H9 (cell line): ENCODE data around the gene LINGO4. TPM values are rescaled to one million over a fixed set of nuclear protein-coding genes. Genes with fewer than 3 reads are reported as not detected.

ENCODE experiments used
- DNase-seq: peaks from one replicate; pipeline ENCODE4 v3.0.0-alpha.2; 2017
- H2AFZ ChIP-seq: one replicate; pipeline ENCODE4 v1.6.1; 2013; ENCODE audit warnings: mild to moderate bottlenecking, low read length, control low read depth, moderate library complexity
- H2AK5ac ChIP-seq: 2 replicates; pipeline ENCODE4 v1.6.1; 2013; ENCODE audit warnings: low read length, control low read depth, mixed read lengths; ENCODE audit not compliant: insufficient read length
- H2BK120ac ChIP-seq: one replicate; pipeline ENCODE4 v1.6.1; 2013; ENCODE audit warnings: low read depth, mild to moderate bottlenecking, low read length, control low read depth, inconsistent platforms; ENCODE audit not compliant: poor library complexity, severe bottlenecking
- H2BK12ac ChIP-seq: 2 replicates; pipeline ENCODE4 v1.6.1; 2013; ENCODE audit warnings: low read length, control low read depth, mixed read lengths, low read depth; ENCODE audit not compliant: insufficient read length
- H2BK15ac ChIP-seq: 2 replicates; pipeline ENCODE4 v1.6.1; 2013; ENCODE audit warnings: low read depth, low read length, control low read depth
- H2BK20ac ChIP-seq: one replicate; pipeline ENCODE4 v1.6.1; 2013; ENCODE audit warnings: low read depth, mild to moderate bottlenecking, low read length, control low read depth, inconsistent platforms; ENCODE audit not compliant: poor library complexity, severe bottlenecking
- H2BK5ac ChIP-seq: 2 replicates; pipeline ENCODE4 v1.6.1; 2013; ENCODE audit warnings: low read length, control low read depth, mixed read lengths; ENCODE audit not compliant: insufficient read length
- H3K14ac ChIP-seq: 2 replicates; pipeline ENCODE4 v1.6.1; 2013; ENCODE audit warnings: low read length, control low read depth; ENCODE audit not compliant: insufficient read depth
- H3K18ac ChIP-seq: 2 replicates; pipeline ENCODE4 v1.6.1; 2013; ENCODE audit warnings: low read depth, mild to moderate bottlenecking, mixed read lengths, low read length, control low read depth; ENCODE audit not compliant: insufficient read length
- H3K23ac ChIP-seq: 2 replicates; pipeline ENCODE4 v1.6.1; 2013; ENCODE audit warnings: low read length, control low read depth, mixed read lengths, low read depth; ENCODE audit not compliant: insufficient read length
- H3K23me2 ChIP-seq: 2 replicates; pipeline ENCODE4 v1.6.1; 2013; ENCODE audit warnings: low read depth, mild to moderate bottlenecking, mixed read lengths, low read length, control low read depth; ENCODE audit not compliant: insufficient read length, poor library complexity, severe bottlenecking
- H3K27ac ChIP-seq: 2 replicates; pipeline ENCODE4 v1.5.1; 2013; ENCODE audit warnings: low read length, control low read depth, mixed read lengths, low read depth; ENCODE audit not compliant: insufficient read length
- H3K27me3 ChIP-seq: 2 replicates; pipeline ENCODE4 v1.6.1; 2013; ENCODE audit warnings: low read length, control low read depth, inconsistent platforms; ENCODE audit not compliant: insufficient read depth
- H3K4ac ChIP-seq: 2 replicates; pipeline ENCODE4 v1.6.1; 2013; ENCODE audit warnings: low read depth, mild to moderate bottlenecking, control low read depth, inconsistent platforms, low read length, moderate library complexity
- H3K4me1 ChIP-seq: 2 replicates; pipeline ENCODE4 v1.6.1; 2013; ENCODE audit warnings: low read length, control low read depth, inconsistent platforms; ENCODE audit not compliant: insufficient read depth
- H3K4me2 ChIP-seq: 2 replicates; pipeline ENCODE4 v1.6.1; 2013; ENCODE audit warnings: low read length, control low read depth, mixed read lengths; ENCODE audit not compliant: insufficient read length, insufficient read depth
- H3K56ac ChIP-seq: 2 replicates; pipeline ENCODE4 v1.6.1; 2013; ENCODE audit warnings: low read depth, mild to moderate bottlenecking, mixed read lengths, low read length, control low read depth; ENCODE audit not compliant: insufficient read length
- H3K79me1 ChIP-seq: 2 replicates; pipeline ENCODE4 v1.6.1; 2013; ENCODE audit warnings: low read depth, mild to moderate bottlenecking, moderate library complexity, low read length, control low read depth, inconsistent platforms; ENCODE audit not compliant: insufficient read depth, poor library complexity, severe bottlenecking
- H3K79me2 ChIP-seq: 2 replicates; pipeline ENCODE4 v1.6.1; 2013; ENCODE audit warnings: low read length, control low read depth, inconsistent platforms; ENCODE audit not compliant: insufficient read depth
- H3K9ac ChIP-seq: 2 replicates; pipeline ENCODE4 v1.6.1; 2013; ENCODE audit warnings: low read length, control low read depth, mixed read lengths; ENCODE audit not compliant: insufficient read length; ENCODE audit errors: extremely low read depth
- H3K9me3 ChIP-seq: one replicate; pipeline ENCODE4 v1.6.1; 2013; ENCODE audit warnings: low read depth, low read length, inconsistent platforms; ENCODE audit not compliant: control insufficient read depth
- H3T11ph ChIP-seq: one replicate; pipeline ENCODE4 v1.6.1; 2013; ENCODE audit warnings: mild to moderate bottlenecking, low read length, control low read depth, inconsistent platforms
- H4K20me1 ChIP-seq: one replicate; pipeline ENCODE4 v1.6.1; 2013; ENCODE audit not compliant: control insufficient read depth, insufficient read length, insufficient read depth
- H4K5ac ChIP-seq: 2 replicates; pipeline ENCODE4 v1.6.1; 2013; ENCODE audit warnings: low read depth, mild to moderate bottlenecking, mixed read lengths, low read length, control low read depth; ENCODE audit not compliant: insufficient read length
- H4K8ac ChIP-seq: replicated peaks from 2 replicates; pipeline ENCODE4 v1.6.1; 2013; ENCODE audit warnings: low read length, control low read depth, mixed read lengths, low read depth; ENCODE audit not compliant: insufficient read length
- H4K91ac ChIP-seq: 2 replicates; pipeline ENCODE4 v1.6.1; 2013; ENCODE audit warnings: low read depth, mild to moderate bottlenecking, moderate library complexity, mixed read lengths, low read length, control low read depth; ENCODE audit not compliant: insufficient read length
- H3K27ac Mint-ChIP-seq, 3 experiments: 2 replicates in 2 of 3; 3 replicates in 1 of 3; pipeline ENCODE4 v1.8.0; 2020 to 2021; ENCODE audit warnings: mixed read lengths in 3 of 3, mild to moderate bottlenecking in 1 of 3, moderate library complexity in 1 of 3
- H3K27me3 Mint-ChIP-seq: 2 replicates; pipeline ENCODE4 v1.8.0; 2021; ENCODE audit warnings: low read depth, mild to moderate bottlenecking, moderate library complexity, mixed read lengths
- H3K36me3 Mint-ChIP-seq, 3 experiments: 2 replicates in 2 of 3; 3 replicates in 1 of 3; pipeline ENCODE4 v1.8.0; 2020 to 2021; ENCODE audit warnings: low read depth in 3 of 3, mixed read lengths in 3 of 3; ENCODE audit not compliant: insufficient read depth in 1 of 3
- H3K4me1 Mint-ChIP-seq, 2 experiments: 2 replicates each; pipeline ENCODE4 v1.8.0; 2020; ENCODE audit warnings: mixed read lengths in 2 of 2
- H3K4me3 Mint-ChIP-seq, 2 experiments: 2 replicates in 1 of 2; 3 replicates in 1 of 2; pipeline ENCODE4 v1.8.0; 2020 to 2021; ENCODE audit warnings: mild to moderate bottlenecking in 2 of 2, mixed read lengths in 2 of 2, moderate library complexity in 1 of 2
- H3K9me3 Mint-ChIP-seq, 2 experiments: 2 replicates in 1 of 2; 3 replicates in 1 of 2; pipeline ENCODE4 v1.8.0; 2020; ENCODE audit warnings: mild to moderate bottlenecking in 2 of 2, mixed read lengths in 2 of 2, moderate library complexity in 1 of 2
- CTCF ChIP-seq: fragments of 200-600 bp; sonication (generic); conservative IDR thresholded peaks from 3 replicates; pipeline ENCODE4 v1.8.0; 2021; ENCODE audit warnings: antibody characterized with exemption, mild to moderate bottlenecking
- WGBS: extraction: QIAGEN DNeasy Blood & Tissue Kit; methylation state at CpG from one replicate; pipeline ENCODE4 v1.1.7; 2013; ENCODE audit warnings: missing lambda C conversion rate, low lambda C conversion rate, mixed read lengths; ENCODE audit not compliant: insufficient read length; ENCODE audit errors: extremely low coverage; 5-methylcytosine and 5-hydroxymethylcytosine counted together
- total RNA-seq: library from RNA; stranded (reverse); gene quantifications from 2 replicates; pipeline ENCODE4 v1.2.1, GENCODE V29; 2021

LINGO4 gene
- total RNA-seq, 1 experiment from 2014 or later: not detected

DNA sequence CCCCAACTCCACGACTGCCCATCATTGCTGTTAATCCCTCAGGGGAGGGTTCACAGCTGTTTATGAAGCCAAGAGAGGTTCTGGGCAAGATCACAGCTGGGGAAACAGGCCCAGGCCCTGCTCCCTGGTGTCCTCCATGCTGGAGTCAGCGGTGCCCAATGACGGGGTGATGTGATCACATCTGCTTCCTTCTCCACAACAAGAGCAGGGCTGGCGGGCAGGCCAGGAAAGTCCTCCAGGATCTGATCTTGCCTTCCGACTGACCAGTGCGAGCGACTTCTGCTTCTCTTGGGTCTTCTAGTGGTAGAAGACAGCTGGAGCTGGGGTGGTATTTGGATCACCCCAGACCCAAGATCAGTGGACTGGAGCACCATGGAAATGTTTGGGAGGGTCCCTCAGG is 951 bp upstream of the LINGO4 start:
- Histone ChIP-seq H2BK12ac (no peak overlapping the region), H4K5ac (no peak overlapping the region), H3K23ac (no peak overlapping the region), H3K14ac (no peak overlapping the region), H3K56ac (no peak overlapping the region), H4K20me1 (no peaks in the 10 kb centered on the region), H3K9me3 (no peaks in the 10 kb centered on the region), H3K4me2 (no peak overlapping the region), H3K4ac (no peak overlapping the region), H4K8ac (no peak overlapping the region), H3K27me3 (0 out of 2 replicates have a peak, but pooled peaks cover 2% of the 10 kb centered on the region), H4K91ac (no peak overlapping the region), H3T11ph (no peak overlapping the region), H3K79me2 (no peaks in the 10 kb centered on the region), H2AK5ac (no peak overlapping the region), H3K9ac (no peak overlapping the region), H2BK120ac (no peak overlapping the region), H2BK15ac (no peak overlapping the region), H3K23me2 (no peaks in the 10 kb centered on the region), H3K4me1 (no peaks in the 10 kb centered on the region; the same call in 1 of the 2 replicates), H2BK20ac (no peak overlapping the region), H3K27ac (no peak overlapping the region), H3K18ac (no peak overlapping the region), H2BK5ac (no peak overlapping the region), H2AFZ (no peak overlapping the region), H3K79me1 (no peaks in the 10 kb centered on the region)
- no peak for DNase-seq
- Mint-ChIP-seq H3K9me3 (no peaks in the 10 kb centered on the region), H3K27me3 (peaks cover 8% of the 10 kb centered on the region), H3K4me3 (no peak overlapping the region), H3K27ac (peak overlapping the region in 1 of 3 experiments; percentile 95; a peak in 2 of 7 replicates), H3K36me3 (no peaks in the 10 kb centered on the region), H3K4me1 (peaks cover 13 to 17% of the 10 kb centered on the region in 2 experiments)
- no peak for TF ChIP-seq CTCF
- WGBS: no CpG with 5 or more reads among the region's 7 CpGs
